HG02571 (cell line): ENCODE results near the gene PCDHGA10.
"Not testable (repeated sequence)": the region's sequence is repeated elsewhere in the genome, so short reads cannot be mapped to it uniquely, and the experiment has no call there.

Experiments
- ATAC-seq: cut with Tn5 transposase; IDR thresholded peaks from one replicate; pipeline ENCODE4 v1.9.1; 2021; ENCODE audit warnings: mild to moderate bottlenecking, moderate library complexity; ENCODE audit not compliant: unreplicated experiment

Gene PCDHGA10

DNA sequence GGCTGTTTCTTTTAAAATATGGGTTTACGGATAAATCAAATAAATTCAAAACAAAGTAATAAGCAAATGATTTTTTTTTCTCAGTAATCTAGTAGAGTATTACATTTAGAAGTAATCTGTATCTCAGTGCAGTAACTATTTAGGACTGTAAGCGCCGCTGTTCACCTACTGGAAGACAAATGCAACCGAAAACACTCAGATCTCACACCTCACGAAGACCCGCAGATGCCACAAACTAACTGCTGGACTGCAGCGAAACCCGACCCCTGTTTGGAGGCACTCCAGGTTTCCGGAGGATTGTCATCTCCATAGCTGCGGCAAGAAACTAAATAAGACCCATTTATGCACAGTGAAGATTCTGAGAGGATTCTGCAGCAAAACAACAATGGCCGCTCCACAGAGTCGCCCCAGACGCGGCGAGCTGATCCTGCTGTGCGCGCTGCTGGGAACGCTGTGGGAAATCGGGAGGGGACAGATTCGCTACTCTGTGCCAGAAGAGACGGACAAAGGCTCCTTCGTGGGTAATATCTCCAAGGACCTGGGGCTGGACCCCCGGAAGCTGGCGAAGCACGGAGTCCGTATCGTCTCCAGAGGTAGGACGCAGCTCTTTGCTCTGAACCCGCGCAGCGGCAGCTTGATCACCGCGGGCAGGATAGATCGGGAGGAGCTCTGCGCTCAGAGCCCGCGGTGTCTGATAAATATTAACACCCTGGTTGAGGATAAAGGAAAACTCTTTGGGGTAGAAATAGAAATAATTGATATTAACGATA is 20.2 kb upstream of the PCDHGA10 start, which contains the start of gene PCDHGA8:
TSS of gene PCDHGA8 (plus strand) at position 205 of the 770 bp plus-strand sequence. CDS start at position 386, 181 bp downstream.
- no peak for ATAC-seq

DNA sequence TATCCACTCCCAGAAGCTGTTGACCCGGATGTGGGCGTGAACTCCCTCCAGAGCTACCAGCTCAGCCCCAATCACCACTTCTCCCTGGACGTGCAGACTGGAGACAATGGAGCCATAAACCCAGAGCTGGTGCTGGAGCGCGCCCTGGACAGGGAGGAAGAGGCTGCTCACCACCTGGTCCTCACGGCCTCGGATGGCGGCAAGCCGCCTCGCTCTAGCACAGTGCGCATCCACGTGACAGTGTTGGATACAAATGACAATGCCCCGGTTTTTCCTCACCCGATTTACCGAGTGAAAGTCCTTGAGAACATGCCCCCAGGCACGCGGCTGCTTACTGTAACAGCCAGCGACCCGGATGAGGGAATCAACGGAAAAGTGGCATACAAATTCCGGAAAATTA is 19.5 kb upstream of the PCDHGA10 start:
- ATAC-seq = no peak

DNA sequence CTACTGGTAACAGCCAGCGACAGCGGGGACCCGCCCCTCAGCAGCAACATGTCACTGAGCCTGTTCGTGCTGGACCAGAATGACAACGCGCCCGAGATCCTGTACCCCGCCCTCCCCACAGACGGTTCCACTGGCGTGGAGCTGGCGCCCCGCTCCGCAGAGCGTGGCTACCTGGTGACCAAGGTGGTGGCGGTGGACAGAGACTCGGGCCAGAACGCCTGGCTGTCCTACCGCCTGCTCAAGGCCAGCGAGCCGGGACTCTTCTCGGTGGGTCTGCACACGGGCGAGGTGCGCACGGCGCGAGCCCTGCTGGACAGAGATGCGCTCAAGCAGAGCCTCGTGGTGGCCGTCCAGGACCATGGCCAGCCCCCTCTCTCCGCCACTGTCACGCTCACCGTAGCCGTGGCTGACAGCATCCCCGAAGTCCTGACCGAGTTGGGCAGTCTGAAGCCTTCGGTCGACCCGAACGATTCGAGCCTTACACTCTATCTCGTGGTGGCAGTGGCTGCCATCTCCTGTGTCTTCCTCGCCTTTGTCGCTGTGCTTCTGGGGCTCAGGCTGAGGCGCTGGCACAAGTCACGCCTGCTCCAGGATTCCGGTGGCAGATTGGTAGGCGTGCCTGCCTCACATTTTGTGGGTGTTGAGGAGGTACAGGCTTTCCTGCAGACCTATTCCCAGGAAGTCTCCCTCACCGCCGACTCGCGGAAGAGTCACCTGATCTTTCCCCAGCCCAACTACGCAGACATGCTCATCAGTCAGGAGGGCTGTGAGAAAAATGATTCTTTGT is 18.2 kb upstream of the PCDHGA10 start:
- ATAC-seq = not testable (repeated sequence)

DNA sequence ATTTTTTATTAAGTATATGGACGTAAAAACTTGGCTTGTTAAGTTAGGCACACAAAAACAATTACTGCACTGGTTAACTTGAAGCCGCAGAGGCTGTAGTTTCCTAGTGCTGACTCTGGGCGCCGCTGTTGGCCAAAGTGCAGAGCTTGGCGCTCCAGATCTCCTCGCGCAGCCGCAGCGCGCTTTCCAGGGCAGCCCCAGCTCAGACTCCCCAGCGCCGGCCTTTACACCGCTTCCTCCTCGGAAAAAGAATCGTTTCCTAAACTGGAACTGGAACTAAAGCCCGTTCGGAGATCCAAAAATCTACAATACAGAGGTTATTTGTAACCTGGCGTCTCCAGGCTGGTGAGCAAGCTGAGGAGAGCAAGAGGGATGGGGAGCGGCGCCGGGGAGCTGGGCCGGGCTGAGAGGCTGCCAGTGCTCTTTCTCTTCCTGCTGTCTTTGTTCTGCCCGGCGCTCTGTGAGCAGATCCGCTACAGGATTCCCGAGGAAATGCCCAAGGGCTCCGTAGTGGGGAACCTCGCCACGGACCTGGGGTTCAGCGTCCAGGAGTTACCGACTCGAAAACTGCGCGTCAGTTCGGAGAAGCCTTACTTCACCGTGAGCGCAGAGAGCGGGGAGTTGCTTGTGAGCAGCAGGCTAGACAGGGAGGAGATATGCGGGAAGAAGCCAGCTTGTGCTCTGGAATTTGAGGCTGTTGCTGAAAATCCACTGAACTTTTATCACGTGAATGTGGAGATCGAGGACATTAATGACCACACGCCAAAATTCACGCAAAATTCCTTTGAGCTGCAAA is 14.8 kb upstream of the PCDHGA10 start, which contains the start of gene PCDHGB5:
TSS of gene PCDHGB5 (plus strand) at position 192 of the 796 bp plus-strand sequence. CDS start at position 373, 181 bp downstream.
- ATAC-seq = not testable (repeated sequence)

DNA sequence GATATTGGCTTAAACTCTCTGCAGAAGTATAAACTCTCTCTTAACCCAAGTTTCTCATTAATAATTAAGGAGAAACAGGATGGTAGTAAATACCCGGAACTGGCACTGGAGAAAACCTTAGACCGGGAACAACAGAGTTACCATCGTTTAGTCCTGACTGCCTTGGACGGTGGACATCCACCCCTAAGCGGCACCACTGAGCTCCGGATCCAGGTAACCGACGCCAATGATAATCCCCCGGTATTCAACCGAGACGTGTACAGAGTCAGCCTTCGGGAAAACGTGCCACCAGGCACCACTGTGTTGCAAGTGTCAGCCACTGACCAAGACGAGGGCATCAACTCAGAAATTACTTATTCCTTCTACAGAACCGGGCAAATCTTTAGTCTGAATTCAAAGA is 14.2 kb upstream of the PCDHGA10 start:
- ATAC-seq = no peak

DNA sequence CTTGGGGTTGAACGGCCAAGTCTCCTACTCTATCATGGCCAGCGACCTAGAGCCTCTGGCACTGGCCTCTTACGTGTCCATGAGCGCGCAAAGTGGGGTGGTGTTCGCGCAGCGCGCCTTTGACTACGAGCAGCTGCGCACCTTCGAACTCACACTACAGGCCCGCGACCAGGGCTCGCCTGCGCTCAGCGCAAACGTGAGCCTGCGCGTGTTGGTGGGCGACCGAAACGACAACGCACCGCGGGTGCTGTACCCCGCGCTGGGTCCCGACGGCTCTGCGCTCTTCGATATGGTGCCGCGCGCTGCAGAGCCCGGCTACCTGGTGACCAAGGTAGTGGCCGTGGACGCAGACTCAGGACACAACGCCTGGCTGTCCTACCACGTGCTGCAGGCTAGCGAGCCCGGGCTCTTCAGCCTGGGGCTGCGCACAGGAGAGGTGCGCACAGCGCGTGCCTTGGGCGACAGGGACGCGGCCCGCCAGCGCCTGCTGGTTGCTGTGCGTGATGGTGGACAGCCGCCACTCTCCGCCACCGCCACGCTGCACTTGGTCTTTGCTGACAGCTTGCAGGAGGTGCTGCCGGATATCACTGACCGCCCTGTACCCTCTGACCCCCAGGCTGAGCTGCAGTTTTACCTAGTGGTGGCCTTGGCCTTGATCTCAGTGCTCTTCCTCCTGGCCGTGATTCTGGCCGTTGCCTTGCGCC is 13.1 kb upstream of the PCDHGA10 start:
- ATAC-seq = no peak

DNA sequence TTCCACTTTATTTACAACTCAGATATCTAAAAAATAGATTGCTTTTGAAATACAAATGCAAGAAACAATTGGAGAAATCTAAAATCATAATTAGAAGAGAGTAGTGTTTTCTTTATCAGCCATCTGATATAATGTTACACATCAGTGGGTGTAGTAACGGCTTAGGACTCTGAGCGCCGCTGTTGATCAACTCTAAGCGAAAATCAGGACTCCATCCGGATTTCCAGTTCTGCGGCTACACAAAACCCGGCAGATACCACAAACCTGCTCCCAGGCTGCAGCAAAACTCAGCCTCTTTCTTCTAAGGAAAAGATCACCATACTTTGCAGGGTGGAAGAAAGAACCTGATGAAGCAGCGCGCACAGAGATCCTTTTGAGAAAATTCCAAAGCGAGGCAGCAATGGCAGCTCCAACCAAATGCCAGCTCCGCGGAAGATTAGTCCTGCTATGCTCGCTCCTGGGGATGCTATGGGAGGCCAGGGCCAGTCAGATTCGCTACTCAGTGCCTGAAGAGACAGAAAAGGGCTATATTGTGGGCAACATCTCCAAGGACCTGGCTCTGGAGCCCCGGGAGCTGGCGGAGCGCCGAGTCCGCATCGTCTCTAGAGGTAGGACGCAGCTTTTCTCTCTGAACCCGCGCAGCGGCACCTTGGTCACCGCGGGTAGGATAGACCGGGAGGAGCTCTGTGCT is 10.1 kb upstream of the PCDHGA10 start, which contains the start of gene PCDHGA9:
TSS of gene PCDHGA9 (plus strand) at position 226 of the 691 bp plus-strand sequence. CDS start at position 401, 175 bp downstream.
- ATAC-seq = no peak

DNA sequence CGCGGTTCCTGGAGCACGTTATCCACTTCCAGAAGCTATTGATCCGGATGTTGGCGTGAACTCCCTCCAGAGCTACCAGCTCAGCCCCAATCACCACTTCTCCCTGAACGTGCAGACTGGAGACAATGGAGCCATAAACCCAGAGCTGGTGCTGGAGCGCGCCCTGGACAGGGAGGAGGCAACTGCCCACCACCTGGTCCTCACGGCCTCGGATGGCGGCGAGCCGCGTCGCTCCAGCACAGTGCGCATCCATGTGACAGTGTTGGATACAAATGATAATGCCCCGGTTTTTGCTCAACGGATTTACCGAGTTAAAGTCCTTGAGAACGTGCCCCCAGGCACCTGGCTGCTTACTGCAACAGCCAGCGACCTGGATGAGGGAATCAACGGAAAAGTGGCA is 9.4 kb upstream of the PCDHGA10 start:
- no peak for ATAC-seq

DNA sequence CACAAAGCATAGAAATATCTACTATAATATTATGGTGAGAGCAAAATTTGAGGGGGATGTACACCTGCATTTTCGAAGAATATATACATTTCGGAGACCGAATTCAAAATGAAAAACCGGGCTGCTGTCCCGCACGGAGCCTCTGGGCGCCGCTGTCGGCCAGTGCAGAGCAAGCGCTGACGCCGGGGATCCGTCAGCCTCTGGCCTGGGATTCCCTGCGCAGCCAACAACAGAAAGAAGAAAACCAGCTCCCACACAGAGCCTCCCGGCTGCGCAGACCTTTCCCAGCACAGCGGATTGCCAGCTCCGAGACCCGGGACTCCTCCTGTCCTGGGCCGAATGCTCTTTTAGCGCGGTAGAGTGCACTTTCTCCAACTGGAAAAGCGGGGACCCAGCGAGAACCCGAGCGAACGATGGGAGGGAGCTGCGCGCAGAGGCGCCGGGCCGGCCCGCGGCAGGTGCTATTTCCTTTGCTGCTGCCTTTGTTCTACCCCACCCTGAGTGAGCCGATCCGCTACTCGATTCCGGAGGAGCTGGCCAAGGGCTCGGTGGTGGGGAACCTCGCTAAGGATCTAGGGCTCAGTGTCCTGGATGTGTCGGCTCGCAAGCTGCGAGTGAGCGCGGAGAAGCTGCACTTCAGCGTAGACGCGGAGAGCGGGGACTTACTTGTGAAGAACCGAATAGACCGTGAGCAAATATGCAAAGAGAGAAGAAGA is 4.8 kb upstream of the PCDHGA10 start, which contains the start of gene PCDHGB6:
TSS of gene PCDHGB6 (plus strand) at position 232 of the 716 bp plus-strand sequence. CDS start at position 414, 182 bp downstream.
- ATAC-seq = not testable (repeated sequence)

DNA sequence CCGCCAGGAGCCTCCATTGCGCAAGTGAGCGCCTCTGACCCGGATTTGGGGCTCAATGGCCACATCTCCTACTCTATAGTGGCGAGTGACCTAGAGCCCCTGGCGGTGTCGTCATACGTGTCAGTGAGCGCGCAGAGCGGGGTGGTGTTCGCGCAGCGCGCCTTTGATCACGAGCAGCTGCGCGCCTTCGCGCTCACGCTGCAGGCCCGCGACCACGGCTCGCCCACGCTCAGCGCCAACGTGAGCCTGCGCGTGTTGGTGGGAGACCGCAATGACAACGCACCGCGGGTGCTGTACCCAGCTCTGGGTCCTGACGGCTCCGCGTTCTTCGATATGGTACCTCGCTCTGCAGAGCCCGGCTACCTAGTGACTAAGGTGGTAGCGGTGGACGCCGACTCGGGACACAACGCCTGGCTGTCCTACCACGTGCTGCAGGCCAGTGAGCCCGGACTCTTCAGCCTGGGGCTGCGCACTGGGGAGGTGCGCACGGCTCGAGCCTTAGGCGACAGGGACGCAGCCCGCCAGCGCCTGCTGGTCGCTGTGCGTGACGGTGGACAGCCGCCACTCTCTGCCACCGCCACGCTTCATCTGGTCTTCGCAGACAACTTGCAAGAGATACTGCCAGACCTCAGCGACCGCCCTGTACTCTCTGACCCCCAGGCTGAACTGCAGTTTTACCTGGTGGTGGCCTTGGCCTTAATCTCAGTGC is 3.0 kb upstream of the PCDHGA10 start:
- ATAC-seq = no peak

DNA sequence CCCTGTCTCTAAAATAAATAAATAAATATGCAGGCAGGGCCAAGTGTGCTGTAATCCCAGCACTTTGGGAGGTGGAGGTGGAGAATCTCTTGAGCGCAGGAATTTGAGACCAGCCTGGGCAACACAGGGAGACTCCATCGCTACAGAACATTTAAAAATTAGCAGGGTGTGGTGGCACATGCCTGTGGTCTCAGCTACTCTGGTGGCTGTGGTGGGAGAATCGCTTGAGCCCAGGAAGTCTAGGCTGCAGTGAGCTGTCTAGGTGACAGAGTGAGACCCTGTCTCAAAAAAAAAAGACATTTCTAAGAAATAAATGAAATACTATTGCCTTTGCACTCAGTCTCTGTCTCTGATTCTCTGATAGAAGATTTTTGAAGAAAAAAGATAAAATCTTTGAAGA is 1.2 kb upstream of the PCDHGA10 start:
- ATAC-seq = no peak

DNA sequence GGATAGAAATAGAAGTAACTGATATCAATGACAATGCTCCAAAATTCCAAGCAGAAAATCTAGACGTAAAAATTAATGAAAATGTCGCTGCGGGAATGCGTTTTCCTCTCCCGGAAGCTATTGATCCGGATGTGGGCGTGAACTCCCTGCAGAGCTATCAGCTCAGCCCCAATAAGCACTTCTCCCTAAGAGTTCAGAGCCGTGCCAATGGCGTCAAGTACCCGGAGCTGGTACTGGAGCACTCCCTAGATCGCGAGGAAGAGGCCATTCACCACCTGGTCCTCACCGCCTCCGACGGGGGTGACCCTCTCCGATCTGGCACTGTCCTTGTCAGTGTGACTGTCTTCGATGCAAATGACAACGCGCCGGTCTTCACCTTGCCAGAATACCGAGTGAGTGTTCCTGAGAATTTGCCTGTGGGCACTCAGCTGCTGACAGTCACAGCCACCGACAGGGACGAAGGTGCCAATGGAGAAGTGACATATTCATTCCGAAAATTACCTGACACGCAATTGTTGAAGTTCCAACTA is 818 bp downstream of the PCDHGA10 start:
- no peak for ATAC-seq

DNA sequence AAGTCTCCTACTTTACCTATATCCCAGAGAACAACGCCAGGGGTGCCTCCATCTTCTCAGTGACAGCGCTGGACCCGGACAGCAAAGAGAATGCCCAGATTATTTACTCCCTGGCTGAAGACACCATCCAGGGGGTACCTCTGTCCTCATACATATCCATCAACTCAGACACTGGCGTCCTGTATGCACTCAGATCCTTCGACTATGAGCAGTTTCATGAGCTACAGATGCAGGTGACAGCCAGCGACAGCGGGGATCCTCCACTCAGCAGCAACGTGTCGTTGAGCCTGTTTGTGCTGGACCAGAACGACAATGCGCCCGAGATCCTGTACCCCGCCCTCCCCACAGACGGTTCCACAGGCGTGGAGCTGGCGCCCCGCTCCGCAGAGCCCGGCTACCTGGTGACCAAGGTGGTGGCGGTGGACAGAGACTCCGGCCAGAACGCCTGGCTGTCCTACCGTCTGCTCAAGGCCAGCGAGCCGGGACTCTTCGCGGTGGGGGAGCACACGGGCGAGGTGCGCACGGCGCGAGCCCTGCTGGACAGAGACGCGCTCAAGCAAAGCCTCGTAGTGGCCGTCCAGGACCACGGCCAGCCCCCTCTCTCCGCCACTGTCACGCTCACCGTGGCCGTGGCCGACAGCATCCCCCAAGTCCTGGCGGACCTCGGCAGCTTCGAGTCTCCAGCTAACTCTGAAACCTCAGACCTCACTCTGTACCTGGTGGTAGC is 1.9 kb downstream of the PCDHGA10 start:
- ATAC-seq = not testable (repeated sequence)

DNA sequence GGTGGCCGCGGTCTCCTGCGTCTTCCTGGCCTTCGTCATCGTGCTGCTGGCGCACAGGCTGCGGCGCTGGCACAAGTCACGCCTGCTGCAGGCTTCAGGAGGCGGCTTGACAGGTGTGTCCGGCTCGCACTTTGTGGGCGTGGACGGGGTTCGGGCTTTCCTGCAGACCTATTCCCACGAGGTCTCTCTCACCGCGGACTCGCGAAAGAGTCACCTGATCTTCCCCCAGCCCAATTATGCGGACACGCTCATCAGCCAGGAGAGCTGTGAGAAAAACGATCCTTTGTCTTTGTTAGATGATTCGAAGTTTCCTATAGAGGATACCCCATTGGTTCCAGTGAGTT is 2.5 kb downstream of the PCDHGA10 start:
- not testable (repeated sequence) for ATAC-seq

DNA sequence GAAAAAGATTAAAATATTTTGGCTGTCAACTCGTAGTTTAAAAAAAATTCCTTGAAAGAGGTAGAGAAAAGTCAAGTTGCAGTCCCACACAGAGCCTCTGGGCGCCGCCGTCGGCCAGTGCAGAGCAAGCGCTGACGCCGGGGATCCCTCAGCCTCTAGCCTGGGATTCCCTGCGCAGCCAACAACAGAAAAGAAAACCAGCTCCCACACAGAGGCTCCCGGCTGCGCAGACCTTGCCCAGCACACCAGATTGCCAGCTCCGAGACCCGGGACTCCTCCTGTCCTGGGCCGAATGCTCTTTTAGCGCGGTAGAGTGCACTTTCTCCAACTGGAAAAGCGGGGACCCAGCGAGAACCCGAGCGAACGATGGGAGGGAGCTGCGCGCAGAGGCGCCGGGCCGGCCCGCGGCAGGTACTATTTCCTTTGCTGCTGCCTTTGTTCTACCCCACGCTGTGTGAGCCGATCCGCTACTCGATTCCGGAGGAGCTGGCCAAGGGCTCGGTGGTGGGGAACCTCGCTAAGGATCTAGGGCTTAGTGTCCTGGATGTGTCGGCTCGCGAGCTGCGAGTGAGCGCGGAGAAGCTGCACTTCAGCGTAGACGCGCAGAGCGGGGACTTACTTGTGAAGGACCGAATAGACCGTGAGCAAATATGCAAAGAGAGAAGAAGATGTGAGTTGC is 4.8 kb downstream of the PCDHGA10 start, which contains the start of gene PCDHGB7:
TSS of gene PCDHGB7 (plus strand) at position 184 of the 679 bp plus-strand sequence. CDS start at position 367, 183 bp downstream.
- ATAC-seq = peak; percentile 75

DNA sequence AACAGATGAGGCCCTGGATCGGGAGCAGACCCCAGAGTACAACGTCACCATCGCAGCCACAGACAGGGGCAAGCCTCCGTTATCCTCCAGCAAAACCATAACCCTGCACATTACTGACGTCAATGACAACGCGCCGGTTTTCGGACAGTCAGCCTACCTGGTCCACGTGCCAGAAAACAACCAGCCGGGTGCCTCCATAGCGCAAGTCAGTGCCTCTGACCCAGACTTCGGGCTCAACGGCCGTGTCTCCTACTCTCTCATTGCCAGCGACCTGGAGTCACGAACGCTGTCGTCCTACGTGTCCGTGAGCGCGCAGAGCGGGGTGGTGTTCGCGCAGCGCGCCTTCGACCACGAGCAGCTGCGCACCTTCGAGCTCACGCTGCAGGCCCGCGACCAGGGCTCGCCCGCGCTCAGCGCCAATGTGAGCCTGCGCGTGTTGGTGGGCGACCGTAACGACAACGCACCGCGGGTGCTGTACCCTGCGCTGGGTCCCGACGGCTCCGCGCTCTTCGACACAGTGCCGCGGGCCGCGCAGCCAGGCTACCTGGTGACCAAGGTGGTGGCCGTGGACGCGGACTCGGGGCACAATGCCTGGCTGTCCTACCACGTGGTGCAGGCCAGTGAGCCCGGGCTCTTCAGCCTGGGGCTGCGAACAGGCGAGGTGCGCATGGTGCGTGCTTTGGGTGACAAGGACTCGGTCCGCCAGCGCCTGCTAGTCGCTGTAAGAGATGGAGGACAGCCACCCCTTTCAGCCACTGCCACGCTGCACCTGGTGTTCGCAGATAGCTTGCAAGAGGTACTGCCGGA is 6.5 kb downstream of the PCDHGA10 start:
- ATAC-seq = no peak
